GM12892 (cell line): ENCODE data around the gene ARHGDIB.

Experiments
- DNase-seq: peaks from one replicate; pipeline ENCODE4 v3.0.0; 2011; ENCODE audit not compliant: insufficient read length
- FAIRE-seq: peaks from 2 replicates; lab custom pipeline; 2011; peaks lifted over from hg19 to GRCh38; lab: Jason Lieb, UNC
- POLR2A ChIP-seq: IDR thresholded peaks from 2 replicates; pipeline ENCODE4 v1.6.1; 2011; ENCODE audit warnings: low read depth, low read length, control low read depth
- POLR2AphosphoS5 ChIP-seq: IDR thresholded peaks from 2 replicates; pipeline ENCODE4 v1.6.1; 2011; ENCODE audit warnings: low read depth, low read length, control low read depth
- TAF1 ChIP-seq: IDR thresholded peaks from 2 replicates; pipeline ENCODE4 v1.6.1; 2011; ENCODE audit warnings: low read depth, mild to moderate bottlenecking, control low read depth, low read length, borderline replicate concordance

Gene ARHGDIB

GRCh38 chr12:14994610-14995009 lies 33.2 kb upstream of the ARHGDIB start:
- no peak for TF ChIP-seq POLR2AphosphoS5
- no peak for TF ChIP-seq POLR2A
- no peak for TF ChIP-seq TAF1
- DNase-seq (no peak), FAIRE-seq (no peak)

- peak; percentile 74 for FAIRE-seq
- DNase-seq, result no peak
- TF ChIP-seq TAF1 (no peak), POLR2AphosphoS5 (no peak), POLR2A (no peak)
Measured at GRCh38 chr12:14993537-14994266, 32.3 kb upstream of the ARHGDIB start.

- DNase-seq, result no peak
- no peak for FAIRE-seq
- TF ChIP-seq POLR2A, result no peak
- no peak for TF ChIP-seq TAF1
- no peak for TF ChIP-seq POLR2AphosphoS5
Measured at GRCh38 chr12:14993117-14993516, 31.7 kb upstream of the ARHGDIB start.

GRCh38 chr12:14992673-14993072 lies 31.3 kb upstream of the ARHGDIB start:
- DNase-seq (no peak), FAIRE-seq (peak; percentile 53)
- TF ChIP-seq POLR2AphosphoS5 (no peak), TAF1 (no peak), POLR2A (no peak)

GRCh38 chr12:14991069-14991468 lies 29.7 kb upstream of the ARHGDIB start:
- TF ChIP-seq POLR2A (no peak), TAF1 (no peak), POLR2AphosphoS5 (no peak)
- peak; percentile 56 for FAIRE-seq
- no peak for DNase-seq

GRCh38 chr12:14989790-14990189 lies 28.4 kb upstream of the ARHGDIB start:
- no peak for TF ChIP-seq TAF1
- TF ChIP-seq POLR2A, result no peak
- TF ChIP-seq POLR2AphosphoS5, result no peak
- FAIRE-seq (no peak), DNase-seq (no peak)

- TF ChIP-seq POLR2AphosphoS5 (no peak), POLR2A (no peak), TAF1 (no peak)
- DNase-seq, result no peak
- peak; percentile 80 for FAIRE-seq
Measured at GRCh38 chr12:14988035-14988434, 26.6 kb upstream of the ARHGDIB start.

- no peak for DNase-seq
- no peak for FAIRE-seq
- TF ChIP-seq TAF1, result no peak
- TF ChIP-seq POLR2A, result no peak
- no peak for TF ChIP-seq POLR2AphosphoS5
Measured at GRCh38 chr12:14986449-14986848, 25.0 kb upstream of the ARHGDIB start.

GRCh38 chr12:14984766-14985285 lies 23.4 kb upstream of the ARHGDIB start:
- FAIRE-seq (no peak), DNase-seq (no peak)
- no peak for TF ChIP-seq POLR2A
- no peak for TF ChIP-seq POLR2AphosphoS5
- TF ChIP-seq TAF1, result no peak

- TF ChIP-seq POLR2AphosphoS5, result no peak
- TF ChIP-seq POLR2A, result no peak
- no peak for TF ChIP-seq TAF1
- DNase-seq (no peak), FAIRE-seq (no peak)
Measured at GRCh38 chr12:14984036-14984435, 22.6 kb upstream of the ARHGDIB start.

- TF ChIP-seq TAF1 (no peak), POLR2A (no peak), POLR2AphosphoS5 (no peak)
- FAIRE-seq (no peak), DNase-seq (no peak)
Measured at GRCh38 chr12:14982991-14983390, 21.6 kb upstream of the ARHGDIB start.

- DNase-seq (no peak), FAIRE-seq (peak; percentile 50)
- TF ChIP-seq POLR2AphosphoS5 (no peak), TAF1 (no peak), POLR2A (no peak)
Measured at GRCh38 chr12:14982562-14982961, 21.2 kb upstream of the ARHGDIB start.

- TF ChIP-seq POLR2A, result no peak
- no peak for TF ChIP-seq TAF1
- TF ChIP-seq POLR2AphosphoS5, result no peak
- DNase-seq, result no peak
- no peak for FAIRE-seq
Measured at GRCh38 chr12:14981049-14981448, 19.6 kb upstream of the ARHGDIB start.
